22Rv1 (cell line): ENCODE data around the gene ARL6IP5.

Experiments used
- ZFX ChIP-seq: fragments of 450-650 bp; IDR thresholded peaks from 2 replicates; pipeline ENCODE4 v1.6.1; 2017; ENCODE audit warnings: antibody characterized with exemption, borderline replicate concordance
- TF ChIP-seq, protein P1 (sequence below): fragments of 450-650 bp; IDR thresholded peaks from 2 replicates; pipeline ENCODE4 v1.5.1; 2017; ENCODE audit warnings: mild to moderate bottlenecking

- TF ChIP-seq, protein P1, sequence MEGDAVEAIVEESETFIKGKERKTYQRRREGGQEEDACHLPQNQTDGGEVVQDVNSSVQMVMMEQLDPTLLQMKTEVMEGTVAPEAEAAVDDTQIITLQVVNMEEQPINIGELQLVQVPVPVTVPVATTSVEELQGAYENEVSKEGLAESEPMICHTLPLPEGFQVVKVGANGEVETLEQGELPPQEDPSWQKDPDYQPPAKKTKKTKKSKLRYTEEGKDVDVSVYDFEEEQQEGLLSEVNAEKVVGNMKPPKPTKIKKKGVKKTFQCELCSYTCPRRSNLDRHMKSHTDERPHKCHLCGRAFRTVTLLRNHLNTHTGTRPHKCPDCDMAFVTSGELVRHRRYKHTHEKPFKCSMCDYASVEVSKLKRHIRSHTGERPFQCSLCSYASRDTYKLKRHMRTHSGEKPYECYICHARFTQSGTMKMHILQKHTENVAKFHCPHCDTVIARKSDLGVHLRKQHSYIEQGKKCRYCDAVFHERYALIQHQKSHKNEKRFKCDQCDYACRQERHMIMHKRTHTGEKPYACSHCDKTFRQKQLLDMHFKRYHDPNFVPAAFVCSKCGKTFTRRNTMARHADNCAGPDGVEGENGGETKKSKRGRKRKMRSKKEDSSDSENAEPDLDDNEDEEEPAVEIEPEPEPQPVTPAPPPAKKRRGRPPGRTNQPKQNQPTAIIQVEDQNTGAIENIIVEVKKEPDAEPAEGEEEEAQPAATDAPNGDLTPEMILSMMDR = no peak
- no peak for TF ChIP-seq ZFX
Observed at GRCh38 chr3:69048990-69049389, 35.7 kb upstream of the ARL6IP5 start.
